Adrenal gland (tissue), 12 donors: Measurements from ENCODE around the gene KCNH3. TPM values are rescaled to one million over a fixed set of nuclear protein-coding genes. Genes with fewer than 3 reads are reported as not detected.

ENCODE experiments used
- DNase-seq, 7 donors: peaks; one replicate each; pipeline ENCODE4 v3.0.0-alpha.2; 2019 to 2020
- H3K27ac ChIP-seq, 5 donors: fragments of 200-600 bp; sonication (generic) in 4 of 5; 1 replicate in 3 of 5; 2 replicates in 2 of 5; pipeline versions ENCODE4 v1.5.1 to v1.8.0; 2016 to 2020; ENCODE audit warnings: mild to moderate bottlenecking in 1 of 5
- H3K27me3 ChIP-seq: fragments of 200-600 bp; 2 replicates; pipeline ENCODE4 v1.8.0; 2021
- H3K36me3 ChIP-seq, 2 donors: fragments of 200-600 bp; replicated peaks in 1 of 2; 1 replicate in 1 of 2; 2 replicates in 1 of 2; pipeline versions ENCODE4 v1.5.1 to v1.8.0; 2018 to 2022
- H3K4me1 ChIP-seq, 2 donors: fragments of 200-600 bp; replicated peaks in 1 of 2; 1 replicate in 1 of 2; 2 replicates in 1 of 2; pipeline versions ENCODE4 v1.5.1 to v1.8.0; 2018 to 2021
- H3K4me3 ChIP-seq, 4 donors: fragments of 200-600 bp; sonication (generic) in 3 of 4; one replicate each; pipeline ENCODE4 v1.5.1; 2016 to 2018
- H3K9me3 ChIP-seq, 3 donors: fragments of 200-600 bp; sonication (generic) in 1 of 3; replicated peaks in 1 of 3; 1 replicate in 2 of 3; 2 replicates in 1 of 3; pipeline versions ENCODE4 v1.5.1 to v1.8.0; 2016 to 2021
- CTCF ChIP-seq, 6 experiments: fragments of 450-650 bp in 4 of 6; fragments of 200-600 bp in 2 of 6; sonication (generic) in 1 of 6; IDR thresholded peaks; 1 replicate in 5 of 6; 2 replicates in 1 of 6; pipeline versions ENCODE4 v1.5.1 to v1.8.0; 2016 to 2021; ENCODE audit warnings: antibody characterized with exemption in 6 of 6, mild to moderate bottlenecking in 2 of 6, moderate library complexity in 1 of 6
- POLR2A ChIP-seq, 2 donors: fragments of 450-650 bp; IDR thresholded peaks; one replicate each; pipeline ENCODE4 v1.6.1; 2017; ENCODE audit warnings: antibody characterized with exemption in 2 of 2, mild to moderate bottlenecking in 2 of 2, moderate library complexity in 1 of 2
- WGBS, 4 donors: extraction: QIAGEN DNeasy Blood & Tissue Kit in 2 of 4; methylation state at CpG; one replicate each; pipeline versions ENCODE4 v1.1.5 to v1.1.7; 2013 to 2017; 5-methylcytosine and 5-hydroxymethylcytosine counted together
- intact Hi-C, 2 donors: fragments of 100-400 bp; cut with DNase I; formaldehyde crosslinking; loops; one replicate each; pipeline versions ENCODE4 v1.14.1 to v1.15.0; 2022 to 2023
- polyA plus RNA-seq, 3 donors: library from polyadenylated mRNA; stranded (reverse); fragments of 200-250 nt in 2 of 3; fragments of 350-450 nt in 1 of 3; fragmentation: Illumina TruSeq in 1 of 3; extraction: RNeasy Lipid Tissue Mini Kit (QIAGEN cat#74804) in 1 of 3; gene quantifications; one replicate each; pipeline ENCODE4 v1.2.3, GENCODE V29; 2013 to 2014
- total RNA-seq, 9 donors: library from RNA; depleted of rRNA in 4 of 9; stranded (reverse); fragments of >200 nt in 4 of 9; fragments of 120-200 nt in 1 of 9; fragmentation: NEBNext Ultra II Directional in 1 of 9; extraction: Animal tissue kit (Norgen Biotek cat#: 25700) in 1 of 9; gene quantifications; one replicate each; pipeline versions ENCODE4 v1.1.0 to v1.2.4, GENCODE V29; 2013 to 2023
- donor health status: healthy with polysubstance abuse.
- donor health status: Bipolar disorder and iron deficiency.
- donor health status: DM: yes; HTN: yes; CAD: no.
- donor health status: DM: no; HTN: no; CAD: no.
- donor health status: DM: no; HTN: no; CAD: no.
- donor health status: DM: yes; HTN: yes; CAD: no.

The KCNH3 gene
- total and polyA plus RNA-seq, 12 donors = 0.07 to 18.9 (median 2.3) TPM

GRCh38 chr12:49552014-49552413, 13.2 kb downstream of the KCNH3 start:
- H3K27ac ChIP-seq = peak overlapping the region in 1 of 5 donors; percentile 42
- no peaks in the 10 kb centered on the region for H3K9me3 ChIP-seq
- H3K27me3 ChIP-seq = peaks cover 4% of the 10 kb centered on the region
- intact Hi-C loops = no loop called here
- DNase-seq = peak in 6 of 7 donors; percentile 66 to 82 (median 75)
- H3K4me1 ChIP-seq = peaks cover 7 to 8% of the 10 kb centered on the region in 2 donors
- no peak overlapping the region for H3K4me3 ChIP-seq
- TF ChIP-seq POLR2A (IDR thresholded peaks at IDR 0.05) (no peak), CTCF (IDR thresholded peaks at IDR 0.05) (no peak)
- no peaks in the 10 kb centered on the region for H3K36me3 ChIP-seq
- WGBS, 4 donors = 40 to 62% (median 45%) methylated on average over 7 of the region's 7 CpGs

GRCh38 chr12:49552425-49552824, 13.6 kb downstream of the KCNH3 start:
- Histone ChIP-seq H3K4me3 (no peak overlapping the region), H3K27me3 (peaks cover 4% of the 10 kb centered on the region), H3K36me3 (peaks cover 0 to 3% of the 10 kb centered on the region in 2 donors), H3K9me3 (no peaks in the 10 kb centered on the region), H3K4me1 (peaks cover 7 to 8% of the 10 kb centered on the region in 2 donors), H3K27ac (peak overlapping the region in 1 of 5 donors; percentile 42)
- no peak for TF ChIP-seq CTCF (IDR thresholded peaks at IDR 0.05)
- TF ChIP-seq POLR2A (IDR thresholded peaks at IDR 0.05) = no peak
- intact Hi-C loops = no loop called here
- no peak for DNase-seq
- WGBS, 4 donors = 67 to 77% (median 73%) methylated on average over 9 of the region's 9 CpGs

GRCh38 chr12:49552899-49553298, 14.1 kb downstream of the KCNH3 start:
- Histone ChIP-seq H3K4me1 (peaks cover 7 to 8% of the 10 kb centered on the region in 2 donors), H3K36me3 (peaks cover 0 to 7% of the 10 kb centered on the region in 2 donors), H3K27ac (no peak overlapping the region), H3K4me3 (no peak overlapping the region), H3K27me3 (peaks cover 4% of the 10 kb centered on the region), H3K9me3 (no peaks in the 10 kb centered on the region)
- intact Hi-C loops = no loop called here
- TF ChIP-seq CTCF (IDR thresholded peaks at IDR 0.05) = no peak
- TF ChIP-seq POLR2A (IDR thresholded peaks at IDR 0.05) = no peak
- 82 to 90% (median 87%) methylated on average over 8 of the region's 8 CpGs for WGBS, 4 donors
- DNase-seq = no peak

GRCh38 chr12:49553512-49554088, 14.8 kb downstream of the KCNH3 start:
- WGBS, 4 donors = 74 to 76% (median 75%) methylated on average over 2 of the region's 2 CpGs

More at GRCh38 chr12:49553512-49554088, 14.8 kb downstream of the KCNH3 start:
- H3K27ac ChIP-seq = no peak overlapping the region
- H3K36me3 ChIP-seq = peaks cover 0 to 14% of the 10 kb centered on the region in 2 donors
- intact Hi-C loops = no loop called here
- H3K9me3 ChIP-seq = no peaks in the 10 kb centered on the region
- H3K4me1 ChIP-seq = peaks cover 5 to 7% of the 10 kb centered on the region in 2 donors
- no peak overlapping the region for H3K4me3 ChIP-seq
- H3K27me3 ChIP-seq = peaks cover 1% of the 10 kb centered on the region
- no peak for TF ChIP-seq POLR2A (IDR thresholded peaks at IDR 0.05)
- TF ChIP-seq CTCF (IDR thresholded peaks at IDR 0.05) = peak in 4 of 6 experiments; percentile 8 to 29 (median 16)
- DNase-seq = no peak
